ENCODE measurements around the gene FUCA1. TPM values are rescaled to one million over a fixed set of nuclear protein-coding genes. Genes with fewer than 3 reads are reported as not detected.
A peak's percentile ranks its signal among the peaks of the same experiment; 100 is the strongest.

The FUCA1 gene
- total RNA-seq, 1 experiment from 2014 or later, result 20.3 TPM

GRCh38 chr1:23905461-23906025 is 37.5 kb upstream of the FUCA1 start:
- intact Hi-C loops (cut with micrococcal nuclease), result no loop called here
- POLR2A ChIA-PET (ENCODE audit: unreplicated experiment), result no interaction called here
- ATAC-seq (no peak), DNase-seq (no peak)
- no peak overlapping the region for H3K27ac ChIP-seq (ENCODE audit: low read length)
- no peaks in the 10 kb centered on the region for H3K27me3 ChIP-seq (ENCODE audit: low read length)
- no peaks in the 10 kb centered on the region for H3F3A ChIP-seq (ENCODE audit: low read length, unreplicated experiment)
- no peaks in the 10 kb centered on the region for H3K9me3 ChIP-seq (ENCODE audit: low read length)
- no peak overlapping the region for H2AFZ ChIP-seq (ENCODE audit: low read length)
- no peaks in the 10 kb centered on the region for H4K20me1 ChIP-seq (ENCODE audit: low read length)
- H3K79me2 ChIP-seq (ENCODE audit: low read length), result no peaks in the 10 kb centered on the region
- CTCF ChIA-PET, result no interaction called here
- BruUV-seq (replicated peaks), result no TSS peak
- no peaks in the 10 kb centered on the region for H3K9me2 ChIP-seq (replicated peaks; ENCODE audit: low read length)
- H3K4me1 ChIP-seq (ENCODE audit: insufficient read depth, low read length), result peaks cover 11% of the 10 kb centered on the region
- no peak overlapping the region for H3K4me2 ChIP-seq (ENCODE audit: low read length)
- no peak overlapping the region for H3K4me3 ChIP-seq (ENCODE audit: low read length)
- TF ChIP-seq CTCF (conservative IDR thresholded peaks at IDR 0.05; ENCODE audit: low read depth, low read length) (no peak), EZH2phosphoT487 (IDR thresholded peaks at IDR 0.05; ENCODE audit: borderline replicate concordance, low read length) (no peak), EZH2 (IDR thresholded peaks at IDR 0.05; ENCODE audit: low read length, unreplicated experiment) (no peak)
- no peaks in the 10 kb centered on the region for H3K36me3 ChIP-seq (ENCODE audit: low read depth, low read length)
- no peak overlapping the region for H3K9ac ChIP-seq (ENCODE audit: low read length)

- H2AFZ ChIP-seq (ENCODE audit: low read length), result peak overlapping the region; percentile 45
- no peaks in the 10 kb centered on the region for H3K79me2 ChIP-seq (ENCODE audit: low read length)
- H3K9ac ChIP-seq (ENCODE audit: low read length), result no peak overlapping the region
- H3F3A ChIP-seq (ENCODE audit: low read length, unreplicated experiment), result no peaks in the 10 kb centered on the region
- peak overlapping the region; percentile 35 for H3K4me2 ChIP-seq (ENCODE audit: low read length)
- H3K36me3 ChIP-seq (ENCODE audit: low read depth, low read length), result no peaks in the 10 kb centered on the region
- H3K4me1 ChIP-seq (ENCODE audit: insufficient read depth, low read length), result peaks cover 11% of the 10 kb centered on the region
- BruUV-seq (replicated peaks), result no TSS peak
- ATAC-seq (peak; percentile 57), DNase-seq (peak; percentile 79)
- H3K9me3 ChIP-seq (ENCODE audit: low read length), result no peaks in the 10 kb centered on the region
- no peaks in the 10 kb centered on the region for H4K20me1 ChIP-seq (ENCODE audit: low read length)
- H3K27ac ChIP-seq (ENCODE audit: low read length), result no peak overlapping the region
- CTCF ChIA-PET, result interaction anchor here (0.7 kb wide), 1 partner anchor 243 kb away, joined by 3 read pairs; no protein-coding TSS in a partner anchor
- intact Hi-C loops (cut with micrococcal nuclease), result no loop called here
- no peak for TF ChIP-seq EZH2phosphoT487 (IDR thresholded peaks at IDR 0.05; ENCODE audit: borderline replicate concordance, low read length)
- TF ChIP-seq EZH2 (IDR thresholded peaks at IDR 0.05; ENCODE audit: low read length, unreplicated experiment), result no peak
- TF ChIP-seq CTCF (conservative IDR thresholded peaks at IDR 0.05; ENCODE audit: low read depth, low read length), result no peak
- no peaks in the 10 kb centered on the region for H3K27me3 ChIP-seq (ENCODE audit: low read length)
- POLR2A ChIA-PET (ENCODE audit: unreplicated experiment), result interaction anchor here (0.6 kb wide), 1 partner anchor 238 kb away, joined by 3 read pairs; no protein-coding TSS in a partner anchor
- H3K9me2 ChIP-seq (replicated peaks; ENCODE audit: low read length), result no peaks in the 10 kb centered on the region
- H3K4me3 ChIP-seq (ENCODE audit: low read length), result no peak overlapping the region
Measured at GRCh38 chr1:23904748-23905357, 36.8 kb upstream of the FUCA1 start.

- no peaks in the 10 kb centered on the region for H3K27me3 ChIP-seq (ENCODE audit: low read length)
- H3K4me2 ChIP-seq (ENCODE audit: low read length), result no peak overlapping the region
- no peak for ATAC-seq
- no peaks in the 10 kb centered on the region for H3K9me3 ChIP-seq (ENCODE audit: low read length)
- H3K9ac ChIP-seq (ENCODE audit: low read length), result no peak overlapping the region
- H3K9me2 ChIP-seq (replicated peaks; ENCODE audit: low read length), result no peaks in the 10 kb centered on the region
- POLR2A ChIA-PET (ENCODE audit: unreplicated experiment), result no interaction called here
- no peak for DNase-seq
- H2AFZ ChIP-seq (ENCODE audit: low read length), result no peak overlapping the region
- H4K20me1 ChIP-seq (ENCODE audit: low read length), result no peaks in the 10 kb centered on the region
- TF ChIP-seq CTCF (conservative IDR thresholded peaks at IDR 0.05; ENCODE audit: low read depth, low read length) (no peak), EZH2phosphoT487 (IDR thresholded peaks at IDR 0.05; ENCODE audit: borderline replicate concordance, low read length) (no peak), EZH2 (IDR thresholded peaks at IDR 0.05; ENCODE audit: low read length, unreplicated experiment) (no peak)
- no peaks in the 10 kb centered on the region for H3K79me2 ChIP-seq (ENCODE audit: low read length)
- H3F3A ChIP-seq (ENCODE audit: low read length, unreplicated experiment), result no peaks in the 10 kb centered on the region
- BruUV-seq (replicated peaks), result no TSS peak
- H3K27ac ChIP-seq (ENCODE audit: low read length), result no peak overlapping the region
- CTCF ChIA-PET, result no interaction called here
- H3K4me3 ChIP-seq (ENCODE audit: low read length), result no peak overlapping the region
- peaks cover 11% of the 10 kb centered on the region for H3K4me1 ChIP-seq (ENCODE audit: insufficient read depth, low read length)
- H3K36me3 ChIP-seq (ENCODE audit: low read depth, low read length), result no peaks in the 10 kb centered on the region
- intact Hi-C loops (cut with micrococcal nuclease), result no loop called here
Measured at GRCh38 chr1:23903754-23904153, 35.7 kb upstream of the FUCA1 start.

All from PC-3 (cell line).